ENCODE results near the gene LCP2. TPM values are rescaled to one million over a fixed set of nuclear protein-coding genes. Genes with fewer than 3 reads are reported as not detected.

Gene LCP2
- polyA plus RNA-seq, 2 of the 4 experiments (the other 2 are of a cell fraction) = not detected

DNA sequence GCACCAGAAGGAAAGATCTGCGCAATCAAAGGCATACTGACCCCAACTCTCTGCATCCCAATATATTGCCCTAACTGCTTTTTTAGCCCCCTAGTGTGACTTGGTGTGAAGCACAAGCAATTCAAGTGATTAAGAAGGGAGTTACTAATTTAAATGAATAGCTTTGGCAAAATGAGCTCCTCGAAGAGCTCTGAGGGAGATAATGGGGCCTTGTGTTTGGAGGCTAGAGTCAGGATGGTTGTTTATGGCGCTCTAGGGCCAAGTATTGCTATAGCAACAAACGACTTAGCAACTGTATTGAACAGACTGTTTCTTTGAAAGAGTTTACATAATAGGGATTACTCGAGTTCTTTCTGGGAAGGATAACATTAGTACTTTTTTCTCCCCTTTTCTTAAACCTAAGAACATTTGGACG, 76.2 kb downstream of the LCP2 start:
- DNase-seq (ENCODE audit: low read depth in 1 of 2, low spot score in 1 of 2) (no peak), FAIRE-seq (no peak), ATAC-seq (no peak)
- ChIA-PET POLR2A (no interaction called here), CTCF (interaction anchor here (0.8 to 10.0 kb wide), 8 partner anchors 10 to 520 kb away, joined by 3 to 270 read pairs (median 4); no protein-coding TSS in a partner anchor)
- WGBS (ENCODE audit: missing lambda C conversion rate) = 74% methylated on average over 6 of the region's 6 CpGs
- H3K9me3 ChIP-seq = no peaks in the 10 kb centered on the region
- no peak overlapping the region for H3K4me3 ChIP-seq
- H3K4me1 ChIP-seq = peaks cover 22% of the 10 kb centered on the region
- no peak overlapping the region for H3K4me2 ChIP-seq
- TF ChIP-seq HMGXB4 (CRISPR knock-in tag; IDR thresholded peaks at IDR 0.05; ENCODE audit: borderline replicate concordance) (no peak), ZFP36 (IDR thresholded peaks at IDR 0.05; ENCODE audit: borderline replicate concordance, partially characterized antibody) (no peak), HOXB13 (CRISPR knock-in tag; IDR thresholded peaks at IDR 0.05; ENCODE audit: low read depth) (no peak), SMC3 (IDR thresholded peaks at IDR 0.05) (no peak), BCL3 (IDR thresholded peaks at IDR 0.05) (no peak), RNF2 (IDR thresholded peaks at IDR 0.05; ENCODE audit: borderline replicate concordance, low read depth) (no peak), HOXA7 (CRISPR knock-in tag; IDR thresholded peaks at IDR 0.05) (no peak), SREBF2 (IDR thresholded peaks at IDR 0.05) (no peak), JUNB (IDR thresholded peaks at IDR 0.05) (no peak), RAD21 (conservative IDR thresholded peaks at IDR 0.05 in 1 of 2, IDR thresholded peaks at IDR 0.05 in 1 of 2) (no peak), PHF8 (IDR thresholded peaks at IDR 0.05; ENCODE audit: borderline replicate concordance, low read depth) (no peak), GATA3 (IDR thresholded peaks at IDR 0.05; ENCODE audit: borderline replicate concordance) (no peak), POLR2AphosphoS2 (conservative IDR thresholded peaks at IDR 0.05; ENCODE audit: low read length) (no peak), ELK1 (IDR thresholded peaks at IDR 0.05; ENCODE audit: low read depth, low read length) (no peak)
- TF ChIP-seq, protein P1, sequence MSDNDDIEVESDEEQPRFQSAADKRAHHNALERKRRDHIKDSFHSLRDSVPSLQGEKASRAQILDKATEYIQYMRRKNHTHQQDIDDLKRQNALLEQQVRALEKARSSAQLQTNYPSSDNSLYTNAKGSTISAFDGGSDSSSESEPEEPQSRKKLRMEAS (IDR thresholded peaks at IDR 0.05) = no peak
- TF ChIP-seq, protein P2, sequence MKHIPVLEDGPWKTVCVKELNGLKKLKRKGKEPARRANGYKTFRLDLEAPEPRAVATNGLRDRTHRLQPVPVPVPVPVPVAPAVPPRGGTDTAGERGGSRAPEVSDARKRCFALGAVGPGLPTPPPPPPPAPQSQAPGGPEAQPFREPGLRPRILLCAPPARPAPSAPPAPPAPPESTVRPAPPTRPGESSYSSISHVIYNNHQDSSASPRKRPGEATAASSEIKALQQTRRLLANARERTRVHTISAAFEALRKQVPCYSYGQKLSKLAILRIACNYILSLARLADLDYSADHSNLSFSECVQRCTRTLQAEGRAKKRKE (CRISPR knock-in tag; IDR thresholded peaks at IDR 0.05; ENCODE audit: low read depth) = no peak
- TF ChIP-seq, protein P3, sequence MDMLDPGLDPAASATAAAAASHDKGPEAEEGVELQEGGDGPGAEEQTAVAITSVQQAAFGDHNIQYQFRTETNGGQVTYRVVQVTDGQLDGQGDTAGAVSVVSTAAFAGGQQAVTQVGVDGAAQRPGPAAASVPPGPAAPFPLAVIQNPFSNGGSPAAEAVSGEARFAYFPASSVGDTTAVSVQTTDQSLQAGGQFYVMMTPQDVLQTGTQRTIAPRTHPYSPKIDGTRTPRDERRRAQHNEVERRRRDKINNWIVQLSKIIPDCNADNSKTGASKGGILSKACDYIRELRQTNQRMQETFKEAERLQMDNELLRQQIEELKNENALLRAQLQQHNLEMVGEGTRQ (IDR thresholded peaks at IDR 0.05) = no peak
- no peak overlapping the region for H3K27ac ChIP-seq

DNA sequence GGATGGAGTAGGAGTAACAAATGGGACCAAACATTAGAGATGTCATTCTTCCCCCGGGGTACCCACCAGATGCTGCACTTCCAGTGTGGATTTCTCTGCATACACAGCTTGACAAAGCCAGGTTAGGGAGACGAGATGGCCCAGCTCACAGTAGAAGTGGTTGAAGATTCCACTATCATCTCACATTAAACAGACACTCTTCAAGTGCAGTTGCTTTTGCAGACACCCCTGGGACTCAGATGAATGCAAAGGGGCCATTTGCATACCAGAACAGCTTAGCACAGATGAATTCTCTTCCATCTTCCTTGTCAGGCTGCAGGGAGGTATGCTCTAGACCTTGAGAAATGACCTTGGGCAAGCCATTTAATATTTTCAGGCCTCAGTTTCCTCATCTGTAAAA, 77.4 kb downstream of the LCP2 start:
- ChIA-PET CTCF (interaction anchor here (1.7 to 10.0 kb wide), 5 partner anchors 36 to 518 kb away, joined by 5 to 270 read pairs (median 10); no protein-coding TSS in a partner anchor), POLR2A (no interaction called here)
- ATAC-seq (no peak), DNase-seq (ENCODE audit: low read depth in 1 of 2, low spot score in 1 of 2) (no peak), FAIRE-seq (no peak)
- H3K9me3 ChIP-seq = no peaks in the 10 kb centered on the region
- H3K27ac ChIP-seq = peak overlapping the region; percentile 41 to 67; a peak in 4 of 6 replicates
- H3K4me1 ChIP-seq = peaks cover 22% of the 10 kb centered on the region
- 49% methylated on average over 2 of the region's 2 CpGs for WGBS (ENCODE audit: missing lambda C conversion rate)
- no peak overlapping the region for H3K4me3 ChIP-seq
- H3K4me2 ChIP-seq = peak overlapping the region; percentile 39; the same call in 2 of the 3 replicates
- TF ChIP-seq KDM1A (IDR thresholded peaks at IDR 0.05; ENCODE audit: low read depth) = no peak
- TF ChIP-seq HOXA7 (CRISPR knock-in tag; IDR thresholded peaks at IDR 0.05) = no peak
- no peak for TF ChIP-seq POLR2A (IDR thresholded peaks at IDR 0.05; ENCODE audit: low read length)
- TF ChIP-seq ELK1 (IDR thresholded peaks at IDR 0.05; ENCODE audit: low read depth, low read length) = no peak
- no peak for TF ChIP-seq GATA3 (IDR thresholded peaks at IDR 0.05; ENCODE audit: borderline replicate concordance)
- no peak for TF ChIP-seq POLR2AphosphoS2 (conservative IDR thresholded peaks at IDR 0.05; ENCODE audit: low read length)
- no peak for TF ChIP-seq HDAC2 (IDR thresholded peaks at IDR 0.05)

All from A549 (cell line).